ENCODE results near the gene SLC29A2.

- TF ChIP-seq CTCF (conservative IDR thresholded peaks at IDR 0.05 in 1 of 2, IDR thresholded peaks at IDR 0.05 in 1 of 2; ENCODE audit: extremely low read depth in 1 of 2, insufficient read depth in 1 of 2, low read depth in 1 of 2, low read length in 2 of 2) = no peak
- TF ChIP-seq EZH2 (IDR thresholded peaks at IDR 0.05; ENCODE audit: borderline replicate concordance, low read length) = no peak
Measured at GRCh38 chr11:66391322-66391721, 19.8 kb upstream of the SLC29A2 start.
